OCI-LY1 (cell line): ENCODE results near the gene WNT11.

Experiments
- H2AFZ ChIP-seq: fragments of 200-600 bp; sonication (generic), shearing (Covaris generic); 2 replicates; pipeline ENCODE4 v1.6.0; 2014; ENCODE audit warnings: antibody characterized with exemption, mild to moderate bottlenecking, low read length
- H3F3A ChIP-seq: fragments of 200-600 bp; sonication (generic), shearing (Covaris generic); 2 replicates; pipeline ENCODE4 v1.6.0; 2014; ENCODE audit warnings: mild to moderate bottlenecking, antibody characterized with exemption, low read length, moderate library complexity; ENCODE audit not compliant: insufficient read depth
- H3K27ac ChIP-seq: fragments of 200-600 bp; sonication (generic); 2 replicates; pipeline ENCODE4 v1.5.1; 2014; ENCODE audit warnings: low read length, mixed run types, mild to moderate bottlenecking, low read depth; ENCODE audit not compliant: poor library complexity, severe bottlenecking
- H3K27me3 ChIP-seq: fragments of 200-600 bp; sonication (generic); 2 replicates; pipeline ENCODE4 v1.6.0; 2014; ENCODE audit warnings: antibody characterized with exemption, mild to moderate bottlenecking, low read length, moderate library complexity; ENCODE audit not compliant: insufficient read depth
- H3K36me3 ChIP-seq: fragments of 200-600 bp; sonication (generic); 2 replicates; pipeline ENCODE4 v1.6.1; 2014; ENCODE audit warnings: mild to moderate bottlenecking, antibody characterized with exemption, low read length, moderate library complexity, mixed read lengths; ENCODE audit not compliant: insufficient read depth
- H3K4me1 ChIP-seq: fragments of 200-600 bp; sonication (generic); 2 replicates; pipeline ENCODE4 v1.5.1; 2014; ENCODE audit warnings: mild to moderate bottlenecking, low read length, moderate library complexity; ENCODE audit not compliant: insufficient read depth, severe bottlenecking
- H3K4me2 ChIP-seq: fragments of 200-600 bp; sonication (generic), shearing (Covaris generic); 2 replicates; pipeline ENCODE4 v1.6.1; 2014; ENCODE audit warnings: low read length
- H3K4me3 ChIP-seq: fragments of 200-600 bp; sonication (generic); 2 replicates; pipeline ENCODE4 v1.5.1; 2014; ENCODE audit warnings: low read length, low read depth, mild to moderate bottlenecking, mixed read lengths; ENCODE audit not compliant: poor library complexity, severe bottlenecking
- H3K79me2 ChIP-seq: fragments of 200-600 bp; shearing (Covaris generic); 2 replicates; pipeline ENCODE4 v1.6.1; 2016; ENCODE audit warnings: mixed run types, low read length, mixed read lengths; ENCODE audit not compliant: insufficient read depth
- H3K9ac ChIP-seq: fragments of 200-600 bp; sonication (generic), shearing (Covaris generic); 2 replicates; pipeline ENCODE4 v1.6.1; 2014; ENCODE audit warnings: mild to moderate bottlenecking, low read length, mixed read lengths
- H3K9me2 ChIP-seq: fragments of 200-600 bp; sonication (generic), shearing (Covaris generic); 2 replicates; pipeline ENCODE4 v1.6.1; 2014; ENCODE audit warnings: low read depth, mild to moderate bottlenecking, low read length, mixed read lengths
- H3K9me3 ChIP-seq: fragments of 200-600 bp; shearing (Covaris generic); 2 replicates; pipeline ENCODE4 v1.6.1; 2014; ENCODE audit warnings: low read length, mixed read lengths
- H4K20me1 ChIP-seq: fragments of 200-600 bp; sonication (generic), shearing (Covaris generic); 2 replicates; pipeline ENCODE4 v1.6.0; 2016; ENCODE audit warnings: mild to moderate bottlenecking, low read length; ENCODE audit not compliant: insufficient read depth
- CTCF ChIP-seq: fragments of 200-600 bp; sonication (generic), shearing (Covaris generic); IDR thresholded peaks from 2 replicates; pipeline ENCODE4 v1.5.1; 2017; ENCODE audit warnings: mild to moderate bottlenecking, antibody characterized with exemption, low read length, moderate library complexity, mixed read lengths
- EZH2 ChIP-seq: fragments of 200-600 bp; sonication (generic), shearing (Covaris generic); IDR thresholded peaks from 2 replicates; pipeline ENCODE4 v1.8.0; 2017; ENCODE audit warnings: borderline replicate concordance, mixed run types, mild to moderate bottlenecking, antibody characterized with exemption, low read length, moderate library complexity, mixed read lengths

Gene WNT11

DNA sequence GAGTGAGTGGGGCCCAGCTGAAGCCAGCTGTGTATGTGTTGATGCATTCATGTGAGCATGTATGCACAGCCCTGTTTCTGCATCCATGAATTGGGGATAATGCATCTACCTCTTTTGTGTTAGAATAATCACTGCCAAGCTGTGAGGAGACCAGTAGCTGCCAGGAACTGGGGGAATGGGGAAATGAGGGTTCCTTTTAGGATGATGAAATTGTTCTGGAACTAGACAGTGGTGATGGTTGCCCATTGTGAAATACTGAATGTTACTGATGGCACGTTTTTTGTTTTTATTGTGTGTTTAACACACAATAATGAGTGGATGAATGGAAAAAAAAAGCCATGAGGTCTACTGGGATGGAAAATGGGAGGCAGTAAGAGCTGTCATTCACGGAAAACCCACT lies 45.3 kb upstream of the WNT11 start:
- H3K27me3 ChIP-seq = peaks cover 10% of the 10 kb centered on the region; the same call in 1 of the 2 replicates
- H3K9ac ChIP-seq = no peak overlapping the region
- TF ChIP-seq CTCF (no peak), EZH2 (no peak)
- H3K9me2 ChIP-seq = no peaks in the 10 kb centered on the region
- no peaks in the 10 kb centered on the region for H3K79me2 ChIP-seq
- no peaks in the 10 kb centered on the region for H4K20me1 ChIP-seq
- no peaks in the 10 kb centered on the region for H3F3A ChIP-seq
- H2AFZ ChIP-seq = no peak overlapping the region
- no peaks in the 10 kb centered on the region for H3K4me1 ChIP-seq
- no peak overlapping the region for H3K4me2 ChIP-seq
- H3K27ac ChIP-seq = no peak overlapping the region
- no peak overlapping the region for H3K4me3 ChIP-seq
- no peaks in the 10 kb centered on the region for H3K9me3 ChIP-seq
- H3K36me3 ChIP-seq = no peaks in the 10 kb centered on the region; the same call in 1 of the 2 replicates

DNA sequence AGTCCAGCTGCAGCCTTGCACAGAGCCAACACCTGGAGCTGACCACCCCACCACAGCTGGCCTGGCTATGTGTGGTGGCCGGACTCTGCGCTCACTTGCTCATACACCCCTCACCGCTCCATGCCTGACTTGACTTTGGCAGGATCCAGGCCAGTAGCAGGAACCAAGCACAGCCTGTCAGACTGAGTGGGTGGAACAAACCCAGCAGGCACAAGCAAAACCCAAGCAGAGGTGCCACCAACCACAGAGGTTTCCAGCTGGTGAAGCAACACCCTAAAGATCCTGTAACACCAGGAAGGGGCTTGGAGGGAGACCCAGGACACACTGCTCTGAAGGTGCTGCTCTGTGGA lies 44.9 kb upstream of the WNT11 start:
- H3K36me3 ChIP-seq = no peaks in the 10 kb centered on the region; the same call in 1 of the 2 replicates
- H3K27me3 ChIP-seq = peaks cover 10% of the 10 kb centered on the region; the same call in 1 of the 2 replicates
- no peaks in the 10 kb centered on the region for H4K20me1 ChIP-seq
- H3K4me3 ChIP-seq = no peak overlapping the region
- H3K4me2 ChIP-seq = no peak overlapping the region
- H2AFZ ChIP-seq = no peak overlapping the region
- no peaks in the 10 kb centered on the region for H3K9me2 ChIP-seq
- no peaks in the 10 kb centered on the region for H3F3A ChIP-seq
- H3K4me1 ChIP-seq = no peaks in the 10 kb centered on the region
- H3K9me3 ChIP-seq = no peaks in the 10 kb centered on the region
- no peak overlapping the region for H3K9ac ChIP-seq
- TF ChIP-seq EZH2 = no peak
- TF ChIP-seq CTCF = no peak
- no peak overlapping the region for H3K27ac ChIP-seq
- H3K79me2 ChIP-seq = no peaks in the 10 kb centered on the region

DNA sequence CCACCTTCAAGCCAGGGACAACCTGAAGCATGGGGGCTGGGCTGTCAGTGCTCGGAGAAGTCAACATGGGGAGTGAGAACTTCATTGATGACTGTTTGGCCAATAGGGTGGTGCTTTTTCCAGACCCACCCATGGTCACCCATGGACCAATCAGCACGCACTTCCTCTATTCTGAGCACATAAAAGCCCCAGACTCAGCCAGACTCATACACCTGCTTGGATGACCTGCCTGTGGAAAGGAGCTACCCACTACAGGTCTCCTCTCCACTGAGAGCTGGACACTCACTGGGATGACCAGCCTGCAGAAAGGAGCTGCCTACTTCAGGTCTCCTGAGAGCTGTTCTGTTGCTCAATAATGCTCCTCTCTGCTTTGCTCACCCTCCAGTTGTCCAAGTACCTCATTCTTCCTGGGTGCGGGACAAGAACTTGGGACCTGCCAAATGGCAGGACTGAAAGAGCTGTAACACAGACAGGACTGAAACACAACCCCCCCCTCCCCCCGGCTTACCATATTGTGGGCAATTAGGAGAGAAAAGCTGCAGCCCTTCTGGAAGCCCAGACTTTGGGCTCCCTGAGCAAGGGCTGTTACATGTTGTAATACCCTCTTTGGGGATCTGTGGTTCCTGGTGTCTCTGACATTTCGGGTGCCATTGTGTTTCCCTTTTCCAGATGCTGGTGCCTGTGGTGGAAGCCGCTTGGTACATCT lies 44.4 kb upstream of the WNT11 start:
- no peaks in the 10 kb centered on the region for H3K4me1 ChIP-seq
- no peak overlapping the region for H3K4me2 ChIP-seq
- no peaks in the 10 kb centered on the region for H3K79me2 ChIP-seq
- H3K36me3 ChIP-seq = no peaks in the 10 kb centered on the region; the same call in 1 of the 2 replicates
- no peaks in the 10 kb centered on the region for H4K20me1 ChIP-seq
- peaks cover 10% of the 10 kb centered on the region; the same call in 1 of the 2 replicates for H3K27me3 ChIP-seq
- H3K9me3 ChIP-seq = no peaks in the 10 kb centered on the region
- H3K4me3 ChIP-seq = no peak overlapping the region
- no peak overlapping the region for H3K9ac ChIP-seq
- H3K9me2 ChIP-seq = no peaks in the 10 kb centered on the region
- TF ChIP-seq EZH2 (no peak), CTCF (no peak)
- H3K27ac ChIP-seq = no peak overlapping the region
- no peaks in the 10 kb centered on the region for H3F3A ChIP-seq
- H2AFZ ChIP-seq = no peak overlapping the region
